Tibial nerve (tissue), 4 donors: ENCODE results near the gene BATF.

Source experiments
- EP300 ChIP-seq, 2 donors: sonication (generic); formaldehyde crosslinking; IDR thresholded peaks; one replicate each; pipeline ENCODE4 v1.6.1; 2017; ENCODE audit warnings: antibody characterized with exemption in 2 of 2, mild to moderate bottlenecking in 1 of 2
- POLR2A ChIP-seq, 2 donors: fragments of 450-650 bp; IDR thresholded peaks; one replicate each; pipeline ENCODE4 v1.6.1; 2017; ENCODE audit warnings: antibody characterized with exemption in 2 of 2, mild to moderate bottlenecking in 2 of 2, moderate library complexity in 2 of 2
- TF ChIP-seq, protein P1 (sequence below), 5 experiments: fragments of 200-600 bp in 3 of 5; fragments of 450-650 bp in 2 of 5; sonication (generic) in 3 of 5; IDR thresholded peaks; one replicate each; pipeline ENCODE4 v1.5.1; 2016 to 2019; ENCODE audit warnings: antibody characterized with exemption in 5 of 5, mild to moderate bottlenecking in 3 of 5, moderate library complexity in 2 of 5

GRCh38 chr14:75514673-75515628 is 7.3 kb upstream of the BATF start:
- no peak for TF ChIP-seq POLR2A (IDR thresholded peaks at IDR 0.05)
- TF ChIP-seq, protein P1, sequence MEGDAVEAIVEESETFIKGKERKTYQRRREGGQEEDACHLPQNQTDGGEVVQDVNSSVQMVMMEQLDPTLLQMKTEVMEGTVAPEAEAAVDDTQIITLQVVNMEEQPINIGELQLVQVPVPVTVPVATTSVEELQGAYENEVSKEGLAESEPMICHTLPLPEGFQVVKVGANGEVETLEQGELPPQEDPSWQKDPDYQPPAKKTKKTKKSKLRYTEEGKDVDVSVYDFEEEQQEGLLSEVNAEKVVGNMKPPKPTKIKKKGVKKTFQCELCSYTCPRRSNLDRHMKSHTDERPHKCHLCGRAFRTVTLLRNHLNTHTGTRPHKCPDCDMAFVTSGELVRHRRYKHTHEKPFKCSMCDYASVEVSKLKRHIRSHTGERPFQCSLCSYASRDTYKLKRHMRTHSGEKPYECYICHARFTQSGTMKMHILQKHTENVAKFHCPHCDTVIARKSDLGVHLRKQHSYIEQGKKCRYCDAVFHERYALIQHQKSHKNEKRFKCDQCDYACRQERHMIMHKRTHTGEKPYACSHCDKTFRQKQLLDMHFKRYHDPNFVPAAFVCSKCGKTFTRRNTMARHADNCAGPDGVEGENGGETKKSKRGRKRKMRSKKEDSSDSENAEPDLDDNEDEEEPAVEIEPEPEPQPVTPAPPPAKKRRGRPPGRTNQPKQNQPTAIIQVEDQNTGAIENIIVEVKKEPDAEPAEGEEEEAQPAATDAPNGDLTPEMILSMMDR (IDR thresholded peaks at IDR 0.05): peak in 3 of 5 experiments; percentile 16 to 42 (median 25)
- no peak for TF ChIP-seq EP300 (IDR thresholded peaks at IDR 0.05)
